Heart left ventricle (tissue), 16 donors: Measurements from ENCODE around the gene DNTT. TPM values are rescaled to one million over a fixed set of nuclear protein-coding genes. Genes with fewer than 3 reads are reported as not detected.

Source experiments
- ATAC-seq, 4 donors: fragments of 200-7000 bp; cut with Tn5 transposase; one replicate each; pipeline ENCODE4 v1.9.1; 2020 to 2022; ENCODE audit warnings: moderate library complexity in 4 of 4, mild to moderate bottlenecking in 3 of 4, moderate number of reproducible peaks in 1 of 4
- DNase-seq, 5 donors: peaks; one replicate each; pipeline ENCODE4 v3.0.0-alpha.2; 2020
- H3K27ac ChIP-seq, 12 donors: fragments of 200-600 bp; sonication (generic) in 4 of 12; one replicate each; pipeline versions ENCODE4 v1.5.0 to v1.8.0; 2016 to 2022; ENCODE audit warnings: mild to moderate bottlenecking in 2 of 12
- H3K27me3 ChIP-seq, 9 donors: fragments of 200-600 bp; sonication (generic) in 2 of 9; one replicate each; pipeline versions ENCODE4 v1.5.1 to v1.8.0; 2016 to 2022; ENCODE audit warnings: mild to moderate bottlenecking in 3 of 9
- H3K36me3 ChIP-seq, 9 donors: fragments of 200-600 bp; sonication (generic) in 2 of 9; one replicate each; pipeline versions ENCODE4 v1.5.0 to v1.8.0; 2018 to 2022; ENCODE audit warnings: mild to moderate bottlenecking in 2 of 9
- H3K4me1 ChIP-seq, 12 donors: fragments of 200-600 bp; sonication (generic) in 4 of 12; one replicate each; pipeline versions ENCODE4 v1.5.0 to v1.8.0; 2016 to 2022; ENCODE audit warnings: mild to moderate bottlenecking in 3 of 12
- H3K4me3 ChIP-seq, 12 donors: fragments of 200-600 bp; sonication (generic) in 4 of 12; one replicate each; pipeline versions ENCODE4 v1.5.0 to v1.8.0; 2017 to 2022; ENCODE audit warnings: mild to moderate bottlenecking in 9 of 12, moderate library complexity in 4 of 12
- H3K9me3 ChIP-seq, 12 donors: fragments of 200-600 bp; sonication (generic) in 4 of 12; one replicate each; pipeline versions ENCODE4 v1.5.0 to v1.8.0; 2016 to 2022; ENCODE audit warnings: mild to moderate bottlenecking in 1 of 12
- POLR2A ChIP-seq, 2 donors: fragments of 450-650 bp; IDR thresholded peaks; one replicate each; pipeline ENCODE4 v1.6.1; 2017; ENCODE audit warnings: antibody characterized with exemption in 2 of 2, mild to moderate bottlenecking in 2 of 2, moderate library complexity in 2 of 2
- WGBS, 4 donors: extraction: QIAGEN DNeasy Blood & Tissue Kit in 2 of 4; methylation state at CpG; one replicate each; pipeline versions ENCODE4 v1.1.5 to v1.1.7; 2013 to 2018; 5-methylcytosine and 5-hydroxymethylcytosine counted together
- intact Hi-C, 10 donors: fragments of 100-400 bp; cut with DNase I; formaldehyde crosslinking; loops; one replicate each; pipeline versions ENCODE4 v1.11.1 to v1.14.2; 2022
- polyA plus RNA-seq, 2 donors: library from polyadenylated mRNA; stranded (reverse); fragments of 200-250 nt; gene quantifications; one replicate each; pipeline ENCODE4 v1.2.3, GENCODE V29; 2013
- total RNA-seq, 9 donors: library from RNA; depleted of rRNA in 2 of 9; stranded (reverse); fragments of >200 nt in 2 of 9; fragmentation: NEBNext Ultra II Directional in 3 of 9; extraction: Animal tissue kit (Norgen Biotek cat#: 25700) in 3 of 9; gene quantifications; one replicate each; pipeline versions ENCODE4 v1.1.0 to v1.2.4, GENCODE V29; 2016 to 2023
- TF ChIP-seq, protein P1 (sequence below), 12 donors: fragments of 200-600 bp; sonication (generic) in 4 of 12; IDR thresholded peaks; one replicate each; pipeline versions ENCODE4 v1.5.0 to v1.8.0; 2018 to 2022; ENCODE audit warnings: antibody characterized with exemption in 12 of 12, mild to moderate bottlenecking in 5 of 12
- donor health status: ischemic (EF 13 %, LVEDD 7.1; RV severe dilation, severe dysfunction).
- donor health status: healthy with polysubstance abuse.
- donor health status: DM: no; HTN: yes; CAD: no.
- donor health status: DM: no; HTN: no; CAD: no.
- donor health status: ischemic (EF 25% LVEDD 6.9; RV normal size, moderate dysfunction).
- donor health status: ischemic (EF 25% LVEDD 5.7; RV mildly dilated, moderate dysfunction).
- donor health status: healthy.
- donor health status: DM: yes; HTN: yes; CAD: no.
- donor health status: ischemic (EF 35%, LVEDD 5.7; RV mildly dilated, moderate dysfunction).
- donor health status: nonischemic (EF 11% LVEDD 7.7; RV severe dilation, severe dysfunction).
- donor health status: DM: yes; HTN: yes; CAD: no.
- donor health status: PGD.
- donor health status: ischemic (EF 29% LVEDD 5.4; RV normal size, mild dysfunction).
- donor health status: nonischemic (EF 23%, LVEDD 6.1; RV moderate dilation, normal function).

Gene DNTT
- total and polyA plus RNA-seq, 11 donors, result not detected

DNA sequence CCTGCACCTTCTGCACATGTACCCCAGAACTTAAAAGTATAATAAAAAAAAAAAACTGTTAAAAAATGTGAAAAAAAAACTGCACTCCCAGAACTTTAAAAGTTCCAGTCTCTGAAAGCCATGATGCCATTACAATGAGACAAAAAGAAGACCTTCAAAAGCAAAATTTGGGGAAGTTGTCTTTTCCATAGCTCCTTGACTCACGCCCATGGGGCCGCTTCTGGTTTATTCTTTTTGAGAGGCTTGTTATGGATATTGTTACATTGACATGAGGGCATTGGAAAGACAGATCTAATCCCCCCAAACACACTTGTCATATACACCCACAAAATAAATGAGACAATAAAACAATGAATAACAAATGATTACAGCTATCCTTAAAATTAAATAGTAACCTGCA, 33.7 kb upstream of the DNTT start:
- no peak for ATAC-seq
- no peaks in the 10 kb centered on the region for H3K36me3 ChIP-seq
- H3K9me3 ChIP-seq, result no peaks in the 10 kb centered on the region
- DNase-seq, result no peak
- peak overlapping the region in 6 of 12 donors; percentile 8 to 44 (median 32) for H3K4me3 ChIP-seq
- WGBS, 4 donors, result 89 to 92% (median 91%) methylated on average over 2 of the region's 2 CpGs
- peaks cover 0 to 4% (median 0%) of the 10 kb centered on the region in 9 donors for H3K27me3 ChIP-seq
- H3K27ac ChIP-seq, result peak overlapping the region in 3 of 12 donors; percentile 26 to 83 (median 43)
- H3K4me1 ChIP-seq, result peaks cover 0 to 26% (median 0%) of the 10 kb centered on the region in 12 donors
- intact Hi-C loops, result no loop called here
- no peak for TF ChIP-seq POLR2A (IDR thresholded peaks at IDR 0.05)

DNA sequence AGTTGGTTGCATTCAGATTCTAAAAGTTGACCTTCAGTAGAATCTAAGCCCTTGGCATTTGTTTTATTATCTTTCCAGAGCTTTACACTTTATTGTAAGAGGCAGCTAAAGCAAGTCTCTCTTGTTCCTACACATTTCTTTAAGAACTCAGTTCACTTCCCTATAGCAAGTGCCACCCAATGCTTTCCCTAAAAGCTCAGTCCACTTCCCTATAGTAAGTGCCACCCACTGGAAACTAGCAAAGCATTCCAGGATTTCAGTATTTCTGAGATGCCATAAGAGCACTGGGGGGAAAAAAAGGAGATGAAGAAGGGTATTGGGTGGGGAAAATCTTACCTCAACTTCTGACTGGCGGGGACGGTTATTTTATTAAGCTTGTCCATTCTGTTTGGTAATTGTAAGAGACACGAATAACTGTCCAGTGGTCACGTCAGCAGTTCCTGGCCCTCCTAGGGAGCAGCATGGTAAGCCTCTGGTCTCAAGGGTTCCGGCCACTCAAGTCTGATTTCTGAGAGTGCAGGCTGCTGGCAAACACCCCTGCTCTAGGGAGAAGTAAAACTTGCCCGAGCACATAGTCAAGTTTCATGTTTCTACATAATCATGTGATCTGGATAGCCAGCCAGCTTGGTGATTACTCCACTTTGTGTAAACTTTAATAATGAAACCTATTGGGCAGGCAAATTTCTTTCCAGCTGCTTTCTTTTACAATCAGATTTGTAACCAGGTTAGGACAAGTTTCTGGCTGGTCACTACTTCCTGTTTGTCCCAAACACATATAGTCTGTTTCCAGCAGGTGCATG, 33.0 kb upstream of the DNTT start, which contains the start of gene BLNK:
Gene BLNK, minus strand, starts transcription at position 554 of the 800 bp plus-strand sequence. Its CDS starts 171 bp downstream, at position 383.
- 43 to 52% (median 47%) methylated on average over 6 of the region's 6 CpGs for WGBS, 4 donors
- peak; percentile 45 to 78 (median 63) for ATAC-seq
- H3K36me3 ChIP-seq, result no peaks in the 10 kb centered on the region
- TF ChIP-seq POLR2A (IDR thresholded peaks at IDR 0.05), result no peak
- TF ChIP-seq, protein P1, sequence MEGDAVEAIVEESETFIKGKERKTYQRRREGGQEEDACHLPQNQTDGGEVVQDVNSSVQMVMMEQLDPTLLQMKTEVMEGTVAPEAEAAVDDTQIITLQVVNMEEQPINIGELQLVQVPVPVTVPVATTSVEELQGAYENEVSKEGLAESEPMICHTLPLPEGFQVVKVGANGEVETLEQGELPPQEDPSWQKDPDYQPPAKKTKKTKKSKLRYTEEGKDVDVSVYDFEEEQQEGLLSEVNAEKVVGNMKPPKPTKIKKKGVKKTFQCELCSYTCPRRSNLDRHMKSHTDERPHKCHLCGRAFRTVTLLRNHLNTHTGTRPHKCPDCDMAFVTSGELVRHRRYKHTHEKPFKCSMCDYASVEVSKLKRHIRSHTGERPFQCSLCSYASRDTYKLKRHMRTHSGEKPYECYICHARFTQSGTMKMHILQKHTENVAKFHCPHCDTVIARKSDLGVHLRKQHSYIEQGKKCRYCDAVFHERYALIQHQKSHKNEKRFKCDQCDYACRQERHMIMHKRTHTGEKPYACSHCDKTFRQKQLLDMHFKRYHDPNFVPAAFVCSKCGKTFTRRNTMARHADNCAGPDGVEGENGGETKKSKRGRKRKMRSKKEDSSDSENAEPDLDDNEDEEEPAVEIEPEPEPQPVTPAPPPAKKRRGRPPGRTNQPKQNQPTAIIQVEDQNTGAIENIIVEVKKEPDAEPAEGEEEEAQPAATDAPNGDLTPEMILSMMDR (IDR thresholded peaks at IDR 0.05), result no peak
- H3K4me3 ChIP-seq, result peak within 1 kb of the TSS in 6 of 12 donors; percentile 8 to 44 (median 32)
- peak in 4 of 5 donors; percentile 32 to 64 (median 42) for DNase-seq
- H3K4me1 ChIP-seq, result peaks cover 0 to 26% (median under 1%) of the 10 kb centered on the region in 12 donors
- peak within 1 kb of the TSS in 3 of 12 donors; percentile 26 to 83 (median 43) for H3K27ac ChIP-seq
- no peaks in the 10 kb centered on the region for H3K9me3 ChIP-seq
- peaks cover 0 to 4% (median 0%) of the 10 kb centered on the region in 9 donors for H3K27me3 ChIP-seq
- intact Hi-C loops, result no loop called here

DNA sequence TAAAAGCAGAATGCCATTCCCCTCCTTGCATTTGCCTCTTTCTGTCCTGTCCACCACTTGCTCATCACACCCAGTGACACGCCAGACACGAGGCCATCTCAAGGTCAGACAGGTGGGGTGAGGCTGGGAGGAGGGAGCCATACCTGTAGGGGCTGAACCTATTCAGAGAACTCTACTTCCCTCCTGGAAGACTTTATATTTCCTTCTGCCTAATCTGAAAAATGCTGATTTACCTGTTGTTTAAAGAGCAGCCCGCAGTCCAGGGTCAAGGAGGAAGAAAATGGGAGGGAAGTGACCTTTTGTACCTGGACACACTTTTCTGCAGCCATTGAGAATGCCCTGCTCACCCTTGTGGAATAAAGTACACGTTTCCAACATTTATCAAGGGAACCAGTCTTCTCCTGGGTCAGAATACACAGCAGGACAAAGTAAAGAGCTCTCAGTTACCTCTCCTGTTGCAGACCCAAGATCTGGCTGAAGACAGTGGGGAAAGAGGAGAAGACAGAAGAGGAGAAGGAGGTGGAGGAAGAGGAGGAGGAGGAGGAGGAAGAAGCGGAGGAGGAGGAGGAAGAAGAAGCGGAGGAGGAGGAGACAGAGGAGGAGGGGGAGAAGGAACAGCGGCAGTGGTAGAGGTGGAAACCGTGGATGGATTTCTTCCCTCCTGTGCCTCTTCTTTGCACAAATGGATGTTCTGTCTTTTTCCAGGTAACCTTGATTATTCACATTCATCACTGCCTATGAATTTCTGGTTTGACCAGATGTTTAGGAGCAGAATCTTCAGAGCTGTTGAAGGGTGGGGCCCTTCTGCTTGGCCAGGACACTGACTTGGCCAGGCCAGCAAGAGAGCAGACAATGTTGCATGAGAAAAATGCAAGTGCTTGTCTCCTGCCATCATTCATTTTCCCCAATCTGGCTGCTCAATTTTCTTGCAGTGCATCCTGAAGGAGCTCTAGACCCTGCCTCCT, 31.6 kb upstream of the DNTT start:
- Histone ChIP-seq H3K4me3 (no peak overlapping the region), H3K4me1 (peaks cover 0 to 26% (median 1%) of the 10 kb centered on the region in 12 donors), H3K36me3 (no peaks in the 10 kb centered on the region), H3K27me3 (peaks cover 0 to 3% (median 0%) of the 10 kb centered on the region in 9 donors), H3K27ac (peak overlapping the region in 1 of 12 donors; percentile 83), H3K9me3 (no peaks in the 10 kb centered on the region)
- ATAC-seq, result no peak
- DNase-seq, result no peak
- TF ChIP-seq, protein P1 (IDR thresholded peaks at IDR 0.05), result no peak
- TF ChIP-seq POLR2A (IDR thresholded peaks at IDR 0.05), result no peak
- WGBS, 4 donors, result 71 to 78% (median 75%) methylated on average over 8 of the region's 8 CpGs
- intact Hi-C loops, result no loop called here

DNA sequence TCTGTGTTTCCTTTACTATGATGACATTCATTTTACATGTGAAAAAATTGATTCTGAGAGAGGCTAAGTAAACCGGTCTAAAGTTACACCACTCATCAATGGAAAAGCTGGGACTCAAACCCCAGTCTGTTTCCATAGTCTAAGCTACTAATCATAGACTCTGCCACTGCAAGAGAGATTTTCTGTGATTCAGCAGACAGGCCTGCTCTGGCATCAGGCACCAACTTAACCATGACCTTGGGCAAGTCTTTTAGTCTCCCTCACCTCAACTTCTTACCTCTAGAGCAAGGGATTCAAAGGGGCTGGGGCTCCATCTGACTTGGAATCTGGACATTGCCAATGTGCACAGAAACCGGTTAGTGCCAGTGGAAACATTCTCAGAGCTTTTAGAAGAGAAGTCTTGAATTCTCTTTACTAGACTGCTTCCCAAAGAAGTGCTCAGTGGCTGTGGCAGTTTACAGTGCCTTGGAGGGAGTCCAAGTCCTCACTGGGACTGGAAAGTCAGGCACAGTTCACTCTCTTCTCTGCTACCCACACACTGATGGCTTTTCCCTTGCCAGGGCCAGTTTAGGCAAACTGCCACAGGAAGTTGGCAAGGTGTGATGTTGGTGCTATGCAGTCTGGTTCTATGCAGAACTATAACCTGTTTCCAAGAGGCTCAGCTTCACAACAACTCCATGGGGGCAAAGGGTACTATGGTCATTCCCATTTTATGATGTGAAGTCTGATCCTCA, 28.4 kb upstream of the DNTT start:
- ATAC-seq, result peak; percentile 81 to 90 (median 88)

More for the DNA sequence above, 28.4 kb upstream of the DNTT start:
- Histone ChIP-seq H3K4me3 (no peak overlapping the region), H3K9me3 (no peaks in the 10 kb centered on the region), H3K36me3 (no peaks in the 10 kb centered on the region), H3K4me1 (peaks cover 0 to 25% (median 1%) of the 10 kb centered on the region in 12 donors), H3K27me3 (peaks cover 0 to 10% (median 0%) of the 10 kb centered on the region in 9 donors), H3K27ac (peak overlapping the region in 2 of 12 donors; percentile 18 to 27)
- peak in 4 of 5 donors; percentile 46 to 79 (median 61) for DNase-seq
- intact Hi-C loops, result no loop called here
- no peak for TF ChIP-seq POLR2A (IDR thresholded peaks at IDR 0.05)
- TF ChIP-seq, protein P1 (IDR thresholded peaks at IDR 0.05), result no peak
- 77 to 88% (median 80%) methylated on average over 2 of the region's 2 CpGs for WGBS, 4 donors
